ENCODE data around the gene NAV2. TPM values are rescaled to one million over a fixed set of nuclear protein-coding genes. Genes with fewer than 3 reads are reported as not detected.
A peak's percentile ranks its signal among the peaks of the same experiment; 100 is the strongest.

NAV2 gene
- total RNA-seq, 2 experiments from 2014 or later = 0.23 to 0.36 TPM

- intact Hi-C loops (cut with micrococcal nuclease) = no loop called here
- H3K36me3 Mint-ChIP-seq (ENCODE audit: low read depth) = peaks cover 3% of the 10 kb centered on the region
- peaks cover 16% of the 10 kb centered on the region for H3K4me1 Mint-ChIP-seq (ENCODE audit: low read depth)
- H3K9me3 Mint-ChIP-seq = no peaks in the 10 kb centered on the region
- H3K4me3 Mint-ChIP-seq = peak overlapping the region; percentile 36
- peaks cover 76% of the 10 kb centered on the region for H3K27me3 Mint-ChIP-seq
- H3K27ac Mint-ChIP-seq = no peak overlapping the region
- no peak for DNase-seq
- TF ChIP-seq CTCF (IDR thresholded peaks at IDR 0.05) = no peak
- no peak for ATAC-seq
- CTCF ChIA-PET = interaction anchor here (1.4 to 2.0 kb wide), 3 partner anchors 31 to 190 kb away, joined by 4 to 6 read pairs (median 6); no protein-coding TSS in a partner anchor
- POLR2A ChIA-PET = interaction anchor here (0.6 kb wide), 1 partner anchor 8 kb away, joined by 3 read pairs; no protein-coding TSS in a partner anchor
Observed at GRCh38 chr11:20163783-20164481, 451.3 kb downstream of the NAV2 start.

Small RNA genes lying within 50 kb of the gene (microRNA-seq; reads per million reads assigned to microRNA genes)
- not detected for gene MIR4694 (ENCODE audit: borderline microRNAs expressed, borderline replicate concordance)
